Measurements from ENCODE around the gene LRRC8D. TPM values are rescaled to one million over a fixed set of nuclear protein-coding genes. Genes with fewer than 3 reads are reported as not detected.
A peak's percentile ranks its signal among the peaks of the same experiment; 100 is the strongest.
"Not testable (repeated sequence)": the region's sequence is repeated elsewhere in the genome, so short reads cannot be mapped to it uniquely, and the experiment has no call there.

LRRC8D gene
- total RNA-seq = 36.6 TPM
- polyA plus RNA-seq (ENCODE audit: insufficient read depth, low read depth, low replicate concordance) = 16.3 TPM
- long read RNA-seq, donor 1, partial matches to known transcripts = 0 of 5 reads
- long read RNA-seq, donor 1, other reads (novel, unspliced or antisense) = 0 of 5 reads
- long read RNA-seq, donor 2, partial matches to known transcripts = 5 of 10 reads
- long read RNA-seq, donor 2, other reads (novel, unspliced or antisense) = 0 of 10 reads
- long read RNA-seq, donor 3, partial matches to known transcripts = 0 of 10 reads
- long read RNA-seq, donor 3, other reads (novel, unspliced or antisense) = 0 of 10 reads
- long read RNA-seq, donor 4, partial matches to known transcripts = 0 of 3 reads
- long read RNA-seq, donor 4, other reads (novel, unspliced or antisense) = 0 of 3 reads
- long read RNA-seq, donor 5, partial matches to known transcripts = 0 of 1 reads
- long read RNA-seq, donor 5, other reads (novel, unspliced or antisense) = 0 of 1 reads
- long read RNA-seq, donor 6, partial matches to known transcripts = 0 of 3 reads
- long read RNA-seq, donor 6, other reads (novel, unspliced or antisense) = 0 of 3 reads
- long read RNA-seq, donor 7, transcript LRRC8D-201 (3 exons, 3,950 nt) = major isoform, 11 of 18 reads
- long read RNA-seq, donor 7, partial matches to known transcripts = 2 of 18 reads
- long read RNA-seq, donor 7, other reads (novel, unspliced or antisense) = 3 of 18 reads
- long read RNA-seq, donor 8, transcript LRRC8D-201 (3 exons, 3,950 nt) = major isoform, 6 of 7 reads
- long read RNA-seq, donor 8, partial matches to known transcripts = 0 of 7 reads
- long read RNA-seq, donor 8, other reads (novel, unspliced or antisense) = 0 of 7 reads
- long read RNA-seq, donor 9, partial matches to known transcripts = 0 of 2 reads
- long read RNA-seq, donor 9, other reads (novel, unspliced or antisense) = 0 of 2 reads
- long read RNA-seq, donor 10, transcript LRRC8D-201 (3 exons, 3,950 nt) = major isoform, 5 of 7 reads
- long read RNA-seq, donor 10, partial matches to known transcripts = 0 of 7 reads
- long read RNA-seq, donor 10, other reads (novel, unspliced or antisense) = 0 of 7 reads

DNA sequence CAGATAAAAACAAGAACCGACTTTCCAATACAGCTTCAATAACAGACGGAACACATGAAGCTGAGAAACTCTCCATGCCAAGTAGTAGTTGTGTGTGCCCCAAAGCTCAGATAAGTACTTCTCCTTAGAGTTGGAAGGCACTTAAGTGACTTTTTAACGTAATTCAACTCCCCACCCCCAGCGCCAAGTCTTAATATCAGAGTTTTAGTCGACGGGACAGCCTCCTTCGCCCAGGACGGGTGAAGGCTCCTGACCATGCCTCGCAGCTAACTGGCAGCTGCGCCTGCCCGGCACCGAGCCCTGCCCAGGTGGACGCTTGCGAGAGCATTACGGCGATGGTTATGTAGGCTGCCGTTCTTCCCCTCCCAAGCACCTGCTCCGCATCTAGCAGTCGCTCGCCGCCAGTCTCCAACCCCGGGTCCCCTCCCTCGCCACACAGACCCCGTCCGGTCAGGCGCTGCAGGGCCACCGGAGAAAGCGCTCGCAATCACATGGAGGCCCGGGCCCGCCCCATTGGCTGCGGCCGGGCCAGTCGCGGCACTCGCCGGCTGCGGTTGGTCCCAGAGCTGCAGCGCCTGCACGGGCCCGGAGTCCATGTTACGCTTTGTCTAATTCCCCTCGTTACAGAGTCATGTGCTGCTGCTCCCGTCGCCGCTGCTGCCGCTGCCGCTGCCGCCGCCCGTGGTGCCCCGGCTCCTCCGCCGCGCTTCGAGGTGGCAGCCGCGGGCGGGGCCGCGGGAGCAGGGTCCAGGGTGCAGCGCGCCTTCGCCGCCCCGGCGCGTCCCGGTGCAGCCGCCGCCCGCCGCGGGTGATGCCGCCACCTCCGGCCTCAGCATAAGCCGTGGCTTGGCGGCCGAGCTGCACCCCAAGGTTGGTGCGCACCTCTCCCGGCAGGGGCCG lies at the start of gene LRRC8D:
Gene LRRC8D (plus strand): TSS at position 611 of the 900 bp plus-strand sequence. CDS start 112,037 bp downstream, outside the sequence.
- H3K27ac ChIP-seq (ENCODE audit: low read depth in 2 of 2, low read length in 2 of 2) = peak within 1 kb of the TSS; percentile 84 to 89
- intact Hi-C loops (cut with DNase I) = no loop called here
- TF ChIP-seq, protein P1, sequence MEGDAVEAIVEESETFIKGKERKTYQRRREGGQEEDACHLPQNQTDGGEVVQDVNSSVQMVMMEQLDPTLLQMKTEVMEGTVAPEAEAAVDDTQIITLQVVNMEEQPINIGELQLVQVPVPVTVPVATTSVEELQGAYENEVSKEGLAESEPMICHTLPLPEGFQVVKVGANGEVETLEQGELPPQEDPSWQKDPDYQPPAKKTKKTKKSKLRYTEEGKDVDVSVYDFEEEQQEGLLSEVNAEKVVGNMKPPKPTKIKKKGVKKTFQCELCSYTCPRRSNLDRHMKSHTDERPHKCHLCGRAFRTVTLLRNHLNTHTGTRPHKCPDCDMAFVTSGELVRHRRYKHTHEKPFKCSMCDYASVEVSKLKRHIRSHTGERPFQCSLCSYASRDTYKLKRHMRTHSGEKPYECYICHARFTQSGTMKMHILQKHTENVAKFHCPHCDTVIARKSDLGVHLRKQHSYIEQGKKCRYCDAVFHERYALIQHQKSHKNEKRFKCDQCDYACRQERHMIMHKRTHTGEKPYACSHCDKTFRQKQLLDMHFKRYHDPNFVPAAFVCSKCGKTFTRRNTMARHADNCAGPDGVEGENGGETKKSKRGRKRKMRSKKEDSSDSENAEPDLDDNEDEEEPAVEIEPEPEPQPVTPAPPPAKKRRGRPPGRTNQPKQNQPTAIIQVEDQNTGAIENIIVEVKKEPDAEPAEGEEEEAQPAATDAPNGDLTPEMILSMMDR (IDR thresholded peaks at IDR 0.05; ENCODE audit: borderline replicate concordance, extremely low read depth, insufficient read depth) = no peak
- no peaks in the 10 kb centered on the region for H3K36me3 ChIP-seq (ENCODE audit: control insufficient read depth in 2 of 3, insufficient read depth in 3 of 3, low read length in 3 of 3)
- H3K4me1 ChIP-seq (ENCODE audit: control insufficient read depth in 2 of 3, insufficient read depth in 2 of 3, low read depth in 1 of 3, low read length in 3 of 3) = peaks cover 0 to 7% (median 5%) of the 10 kb centered on the region in 3 donors
- H3K27me3 ChIP-seq (ENCODE audit: control insufficient read depth, insufficient read depth, low read length) = no peaks in the 10 kb centered on the region
- H3K9me3 ChIP-seq (ENCODE audit: control insufficient read depth in 2 of 3, insufficient read depth in 1 of 3, low read length in 3 of 3) = no peaks in the 10 kb centered on the region
- H3K4me3 ChIP-seq (ENCODE audit: low read length in 3 of 3) = peak within 1 kb of the TSS; percentile 78 to 92 (median 83)
- peak within 1 kb of the TSS; percentile 72 to 82 (median 76) for H3K9ac ChIP-seq (ENCODE audit: low read length in 3 of 3)
- FAIRE-seq (no peak), DNase-seq (peak; percentile 93 to 96 (median 94))

GRCh38 chr1:89771991-89772560 lies 48.8 kb upstream of the LRRC8D start:
- Histone ChIP-seq H3K27me3 (ENCODE audit: control insufficient read depth, insufficient read depth, low read length) (no peaks in the 10 kb centered on the region), H3K36me3 (ENCODE audit: control insufficient read depth in 2 of 3, insufficient read depth in 3 of 3, low read length in 3 of 3) (no peaks in the 10 kb centered on the region), H3K9me3 (ENCODE audit: control insufficient read depth in 2 of 3, insufficient read depth in 1 of 3, low read length in 3 of 3) (no peaks in the 10 kb centered on the region), H3K27ac (ENCODE audit: low read depth in 2 of 2, low read length in 2 of 2) (no peak overlapping the region), H3K9ac (ENCODE audit: low read length in 3 of 3) (no peak overlapping the region), H3K4me3 (ENCODE audit: low read length in 3 of 3) (no peak overlapping the region), H3K4me1 (ENCODE audit: control insufficient read depth in 2 of 3, insufficient read depth in 2 of 3, low read depth in 1 of 3, low read length in 3 of 3) (no peaks in the 10 kb centered on the region)
- TF ChIP-seq, protein P1 (IDR thresholded peaks at IDR 0.05; ENCODE audit: borderline replicate concordance, extremely low read depth, insufficient read depth) = no peak
- no peak for FAIRE-seq
- intact Hi-C loops (cut with DNase I) = no loop called here
- no peak for DNase-seq

DNA sequence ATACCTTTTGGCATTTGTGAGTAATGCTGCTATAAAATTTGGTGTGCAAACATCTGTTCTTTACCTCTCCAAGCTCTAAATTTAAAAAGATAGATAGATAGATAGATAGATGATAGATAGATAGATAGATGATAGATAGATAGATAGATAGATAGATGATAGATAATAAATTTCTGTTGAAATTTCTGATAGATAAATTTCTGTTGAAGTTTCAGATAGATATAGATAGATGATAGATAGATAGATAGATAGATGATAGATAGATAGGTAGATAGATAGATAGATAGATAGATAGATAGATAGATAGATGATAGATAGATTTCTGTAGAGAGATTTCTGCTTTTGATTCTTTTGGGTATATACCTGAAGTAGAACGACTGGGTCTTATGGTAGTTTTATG lies 44.7 kb upstream of the LRRC8D start:
- H3K27me3 ChIP-seq (ENCODE audit: control insufficient read depth, insufficient read depth, low read length); H3K9me3 ChIP-seq (ENCODE audit: control insufficient read depth in 2 of 3, insufficient read depth in 1 of 3, low read length in 3 of 3); H3K27ac ChIP-seq (ENCODE audit: low read depth in 2 of 2, low read length in 2 of 2); H3K9ac ChIP-seq (ENCODE audit: low read length in 3 of 3); intact Hi-C loops (cut with DNase I); H3K36me3 ChIP-seq (ENCODE audit: control insufficient read depth in 2 of 3, insufficient read depth in 3 of 3, low read length in 3 of 3); FAIRE-seq; H3K4me3 ChIP-seq (ENCODE audit: low read length in 3 of 3); H3K4me1 ChIP-seq (ENCODE audit: control insufficient read depth in 2 of 3, insufficient read depth in 2 of 3, low read depth in 1 of 3, low read length in 3 of 3); DNase-seq: not testable (repeated sequence)

DNA sequence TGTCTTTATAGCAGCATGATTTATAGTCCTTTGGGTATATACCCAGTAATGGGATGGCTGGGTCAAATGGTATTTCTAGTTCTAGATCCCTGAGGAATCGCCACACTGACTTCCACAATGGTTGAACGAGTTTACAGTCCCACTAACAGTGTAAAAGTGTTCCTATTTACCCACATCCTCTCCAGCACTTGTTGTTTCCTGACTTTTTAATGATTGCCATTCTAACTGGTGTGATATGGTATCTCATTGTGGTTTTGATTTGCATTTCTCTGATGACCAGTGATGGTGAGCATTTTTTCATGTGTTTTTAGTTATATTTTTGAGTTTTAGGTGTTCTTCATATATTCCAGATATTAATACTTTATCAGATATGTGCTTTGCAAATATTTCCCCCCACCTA lies 43.6 kb upstream of the LRRC8D start:
- DNase-seq; H3K9me3 ChIP-seq (ENCODE audit: control insufficient read depth in 2 of 3, insufficient read depth in 1 of 3, low read length in 3 of 3); H3K36me3 ChIP-seq (ENCODE audit: control insufficient read depth in 2 of 3, insufficient read depth in 3 of 3, low read length in 3 of 3); H3K4me1 ChIP-seq (ENCODE audit: control insufficient read depth in 2 of 3, insufficient read depth in 2 of 3, low read depth in 1 of 3, low read length in 3 of 3); intact Hi-C loops (cut with DNase I); H3K27me3 ChIP-seq (ENCODE audit: control insufficient read depth, insufficient read depth, low read length); H3K27ac ChIP-seq (ENCODE audit: low read depth in 2 of 2, low read length in 2 of 2); FAIRE-seq; H3K4me3 ChIP-seq (ENCODE audit: low read length in 3 of 3); H3K9ac ChIP-seq (ENCODE audit: low read length in 3 of 3): not testable (repeated sequence)

Data from kidney (tissue), 22 donors.